Stomach smooth muscle (tissue), 2 donors: ENCODE results near the gene HP.

Experiments used
- H3K27ac ChIP-seq: one replicate; pipeline ENCODE4 v1.7.0; 2013; ENCODE audit warnings: mild to moderate bottlenecking, low read length, inconsistent platforms
- H3K27me3 ChIP-seq, 2 donors: one replicate each; pipeline ENCODE4 v1.7.0; 2013; ENCODE audit warnings: low read length in 2 of 2; ENCODE audit not compliant: insufficient read depth in 2 of 2, control insufficient read depth in 1 of 2
- H3K36me3 ChIP-seq, 2 donors: one replicate each; pipeline ENCODE4 v1.7.0; 2013; ENCODE audit warnings: low read length in 2 of 2; ENCODE audit not compliant: control insufficient read depth in 2 of 2, insufficient read depth in 2 of 2
- H3K4me1 ChIP-seq: one replicate; pipeline ENCODE4 v1.7.0; 2013; ENCODE audit warnings: low read length; ENCODE audit not compliant: control insufficient read depth, insufficient read depth
- H3K4me3 ChIP-seq, 2 donors: one replicate each; pipeline ENCODE4 v1.7.0; 2013; ENCODE audit warnings: low read length in 2 of 2
- H3K9ac ChIP-seq, 2 donors: one replicate each; pipeline ENCODE4 v1.7.0; 2013; ENCODE audit warnings: low read length in 2 of 2, mild to moderate bottlenecking in 1 of 2
- H3K9me3 ChIP-seq, 2 donors: one replicate each; pipeline ENCODE4 v1.7.0; 2013; ENCODE audit warnings: low read length in 2 of 2; ENCODE audit not compliant: control insufficient read depth in 2 of 2
- donor health status: healthy.
- donor health status: Pancreatic carcinoma.

Gene HP

DNA sequence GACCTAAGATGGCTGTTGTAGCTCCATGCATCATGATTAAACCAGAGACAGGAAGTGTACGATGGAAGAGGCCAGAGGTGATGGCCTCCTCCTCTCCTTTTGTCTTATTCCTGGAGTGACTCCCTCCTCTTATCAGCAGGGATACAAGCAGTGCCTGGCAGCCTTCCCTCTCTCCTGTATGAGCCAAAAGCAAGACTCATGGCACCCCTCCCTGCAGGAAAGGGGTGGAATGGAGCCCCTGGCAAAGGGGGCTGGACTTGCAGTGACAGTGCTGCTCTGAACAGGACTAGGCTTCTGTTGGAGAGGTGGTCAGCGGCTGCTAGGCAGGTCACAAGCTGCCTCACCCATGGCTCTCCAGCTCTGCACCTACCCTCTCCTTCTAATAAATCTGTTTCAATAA, 30.7 kb downstream of the HP start:
- H3K27ac ChIP-seq = no peak overlapping the region
- no peak overlapping the region for H3K4me3 ChIP-seq
- H3K4me1 ChIP-seq = no peaks in the 10 kb centered on the region
- peaks cover 0 to 4% of the 10 kb centered on the region in 2 donors for H3K9me3 ChIP-seq
- no peak overlapping the region for H3K9ac ChIP-seq
- H3K36me3 ChIP-seq = peaks cover 21 to 28% of the 10 kb centered on the region in 2 donors
- no peaks in the 10 kb centered on the region for H3K27me3 ChIP-seq

DNA sequence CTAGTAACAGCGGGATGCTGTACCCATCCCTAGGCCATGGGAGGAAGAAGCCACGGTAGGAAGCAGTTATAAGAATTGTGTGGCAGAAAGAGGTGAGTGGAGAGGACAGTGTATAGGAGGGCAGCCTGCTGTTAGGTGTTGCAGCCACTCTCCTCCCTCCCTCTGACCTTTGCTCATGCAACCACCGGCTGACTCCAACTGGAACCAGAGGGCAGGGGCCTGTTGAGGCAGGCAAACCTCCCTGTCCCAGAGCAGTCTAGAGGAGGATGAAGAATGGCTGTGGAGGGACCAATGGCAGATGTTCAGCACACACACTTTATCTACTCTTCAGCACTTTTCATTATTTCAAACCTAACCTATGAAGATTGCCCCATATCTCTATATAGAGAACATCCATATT, 36.9 kb downstream of the HP start:
- Histone ChIP-seq H3K27ac (no peak overlapping the region), H3K9me3 (no peaks in the 10 kb centered on the region), H3K4me3 (no peak overlapping the region), H3K4me1 (peaks cover 13% of the 10 kb centered on the region), H3K27me3 (no peaks in the 10 kb centered on the region), H3K9ac (no peak overlapping the region), H3K36me3 (peaks cover 24 to 25% of the 10 kb centered on the region in 2 donors)

DNA sequence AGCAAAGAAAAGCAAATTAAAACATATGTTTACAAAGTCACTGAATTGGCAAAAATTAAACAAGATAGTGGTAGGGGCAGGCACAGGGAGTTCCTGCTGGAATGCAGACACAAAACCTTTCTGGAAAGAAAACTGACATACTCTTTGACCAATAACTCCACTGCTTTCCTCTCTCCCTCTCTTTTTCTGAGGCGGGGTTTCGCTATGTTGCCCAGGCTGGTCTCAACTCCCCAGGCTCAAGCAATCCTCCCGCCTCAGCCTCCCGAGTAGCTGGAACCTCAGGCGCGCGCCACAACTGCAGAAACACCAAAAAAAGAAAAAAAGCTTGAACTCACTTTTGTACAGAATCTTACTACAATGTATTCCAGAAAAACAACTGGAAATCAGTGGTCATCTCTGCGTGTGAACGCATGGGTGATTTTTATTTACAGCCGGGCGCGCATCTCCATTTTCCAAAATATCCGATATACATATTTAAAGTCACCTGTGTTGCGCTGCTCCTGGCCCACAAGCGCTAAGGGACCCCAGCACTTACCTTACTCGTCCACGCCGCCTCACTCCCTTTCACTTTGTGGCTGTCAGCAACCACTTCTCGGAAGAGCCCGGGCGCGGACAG, 38.6 kb downstream of the HP start:
- peak overlapping the region; percentile 88 to 92 for H3K9ac ChIP-seq
- H3K27me3 ChIP-seq = no peaks in the 10 kb centered on the region
- H3K4me1 ChIP-seq = peaks cover 13% of the 10 kb centered on the region
- peak overlapping the region; percentile 92 for H3K27ac ChIP-seq
- no peaks in the 10 kb centered on the region for H3K9me3 ChIP-seq
- H3K4me3 ChIP-seq = peak overlapping the region; percentile 91 to 99
- H3K36me3 ChIP-seq = peaks cover 33 to 34% of the 10 kb centered on the region in 2 donors

DNA sequence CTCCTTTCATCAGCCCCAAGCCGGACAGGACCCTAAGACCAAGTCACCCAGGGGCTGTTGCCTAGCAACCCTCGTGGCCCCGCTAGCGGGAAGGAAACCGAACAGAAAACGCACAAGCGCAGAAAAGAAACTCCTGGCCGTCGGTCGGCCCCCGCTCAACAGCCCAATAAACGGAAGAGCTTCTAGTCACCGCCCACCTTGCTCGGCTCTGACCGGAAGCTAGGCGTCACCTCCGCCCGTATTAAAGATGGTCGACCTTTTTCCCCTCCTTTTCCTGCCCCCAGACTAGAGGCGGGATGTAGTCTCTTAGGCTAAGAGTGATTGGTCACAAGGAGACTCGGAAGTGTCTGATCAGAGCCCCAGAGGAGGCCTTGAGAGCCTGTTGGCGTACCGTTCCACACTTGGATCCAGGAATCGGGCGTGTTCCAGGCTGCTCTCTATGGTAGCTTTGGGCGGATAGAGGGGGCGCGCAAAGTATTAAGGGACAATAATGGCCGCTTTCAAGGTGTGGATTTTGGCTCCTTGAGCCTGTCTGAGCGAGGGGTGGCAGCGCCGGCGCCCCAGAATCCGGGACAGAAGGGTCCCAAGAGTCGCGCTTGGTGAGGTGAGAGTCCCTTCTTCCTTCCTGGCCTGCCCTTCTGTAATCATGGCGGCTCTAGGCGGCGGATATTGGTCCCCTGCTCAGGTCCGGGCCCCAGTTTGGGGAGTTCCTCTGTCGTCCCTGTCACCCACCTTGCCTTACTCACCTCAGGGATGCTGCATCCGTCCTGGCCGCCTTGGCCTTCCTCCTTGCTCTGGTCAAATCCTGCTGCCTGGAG, 39.4 kb downstream of the HP start, which contains the start of the genes DHX38 and TXNL4B:
DHX38 (plus strand) TSS at position 400 of the 818 bp plus-strand sequence. CDS start 2,311 bp downstream, outside the sequence.
TXNL4B (minus strand) TSS at position 173 of the 818 bp plus-strand sequence. CDS start 2,871 bp downstream, outside the sequence.
- peaks cover 36 to 38% of the 10 kb centered on the region in 2 donors for H3K36me3 ChIP-seq
- H3K4me1 ChIP-seq = peaks cover 13% of the 10 kb centered on the region
- no peaks in the 10 kb centered on the region for H3K27me3 ChIP-seq
- peak within 1 kb of the TSS; percentile 91 to 99 for H3K4me3 ChIP-seq
- H3K27ac ChIP-seq = peak within 1 kb of the TSS; percentile 92
- no peaks in the 10 kb centered on the region for H3K9me3 ChIP-seq
- peak within 1 kb of the TSS; percentile 88 to 99 for H3K9ac ChIP-seq

DNA sequence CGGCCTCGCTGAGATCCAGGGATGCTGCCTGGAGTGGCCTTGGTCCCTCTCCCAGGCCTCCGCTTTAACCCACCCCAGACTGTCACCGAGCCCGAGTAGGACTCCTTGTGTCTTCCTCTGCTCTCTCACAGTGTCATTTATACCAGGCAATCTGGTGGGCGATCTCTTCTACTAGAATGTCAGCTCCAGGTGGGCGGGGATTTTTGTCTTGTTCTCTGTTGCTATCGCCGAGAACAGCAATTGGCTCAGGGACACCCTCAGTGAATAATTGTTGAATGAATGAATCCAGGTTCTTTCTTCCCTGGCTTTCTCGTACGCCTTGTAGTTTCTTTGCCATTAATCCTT, 39.9 kb downstream of the HP start:
- Histone ChIP-seq H3K9ac (peak overlapping the region; percentile 88 to 99), H3K4me1 (peaks cover 13% of the 10 kb centered on the region), H3K36me3 (peaks cover 37 to 38% of the 10 kb centered on the region in 2 donors), H3K27ac (peak overlapping the region; percentile 92), H3K9me3 (no peaks in the 10 kb centered on the region), H3K4me3 (peak overlapping the region; percentile 74 to 99), H3K27me3 (no peaks in the 10 kb centered on the region)

DNA sequence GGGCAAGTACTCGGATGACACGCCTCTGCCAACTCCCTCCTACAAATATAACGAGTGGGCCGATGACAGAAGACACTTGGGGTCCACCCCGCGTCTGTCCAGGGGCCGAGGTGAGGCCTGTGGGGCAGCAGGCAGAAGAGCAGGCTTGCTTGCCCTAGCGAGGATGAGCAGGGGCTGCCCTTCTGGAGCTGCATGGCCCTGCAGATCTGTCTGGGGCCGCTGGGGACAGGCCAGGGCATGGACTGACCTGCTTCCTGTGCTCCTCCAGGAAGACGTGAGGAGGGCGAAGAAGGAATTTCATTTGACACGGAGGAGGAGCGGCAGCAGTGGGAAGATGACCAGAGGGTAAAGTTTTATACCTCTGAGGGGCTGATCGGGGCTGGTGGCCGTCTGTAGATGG, 44.6 kb downstream of the HP start:
- Histone ChIP-seq H3K27ac (no peak overlapping the region), H3K27me3 (no peaks in the 10 kb centered on the region), H3K9me3 (no peaks in the 10 kb centered on the region), H3K9ac (no peak overlapping the region), H3K4me1 (peaks cover 13% of the 10 kb centered on the region), H3K4me3 (no peak overlapping the region), H3K36me3 (peaks cover 73 to 77% of the 10 kb centered on the region in 2 donors)

DNA sequence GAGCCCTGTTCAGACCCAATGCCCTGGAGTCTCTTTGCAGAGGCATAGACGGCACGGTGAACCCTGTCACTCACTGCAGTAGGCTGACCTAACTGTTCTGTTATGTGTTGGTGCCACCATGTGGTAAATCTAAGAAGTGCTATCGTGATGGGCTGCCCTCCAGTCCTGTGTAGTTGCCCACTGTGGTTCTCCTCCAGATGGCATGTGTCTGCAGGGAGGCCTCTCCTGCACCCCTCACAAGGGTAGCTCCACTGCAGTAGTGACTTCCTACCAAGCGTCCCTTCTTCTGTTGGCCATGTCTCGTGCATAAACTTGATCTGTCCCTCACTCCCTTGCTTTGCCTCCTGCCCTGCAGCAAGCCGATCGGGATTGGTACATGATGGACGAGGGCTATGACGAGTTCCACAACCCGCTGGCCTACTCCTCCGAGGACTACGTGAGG, 45.1 kb downstream of the HP start:
- Histone ChIP-seq H3K27me3 (no peaks in the 10 kb centered on the region), H3K9ac (no peak overlapping the region), H3K4me1 (peaks cover 9% of the 10 kb centered on the region), H3K9me3 (no peaks in the 10 kb centered on the region), H3K4me3 (no peak overlapping the region), H3K36me3 (peaks cover 78 to 82% of the 10 kb centered on the region in 2 donors), H3K27ac (no peak overlapping the region)

DNA sequence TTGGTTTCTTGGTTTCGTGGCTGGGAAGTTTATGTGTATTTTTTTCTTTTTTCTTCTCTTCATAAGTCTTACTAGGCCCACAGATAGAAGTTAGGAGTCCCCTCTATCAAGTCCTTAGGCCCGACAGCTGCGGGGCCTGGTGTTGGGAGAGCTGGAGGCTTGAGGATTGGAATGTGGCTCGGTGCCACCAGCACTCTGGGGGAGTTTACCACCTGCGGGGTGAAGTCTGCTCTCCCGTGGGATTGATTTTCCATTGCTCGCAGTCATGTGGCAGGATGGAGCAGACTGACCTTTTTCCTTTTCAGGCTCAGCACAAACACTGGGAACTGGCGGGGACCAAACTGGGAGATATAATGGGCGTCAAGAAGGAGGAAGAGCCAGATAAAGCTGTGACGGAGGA, 46.9 kb downstream of the HP start:
- no peak overlapping the region for H3K27ac ChIP-seq
- H3K36me3 ChIP-seq = peaks cover 93 to 97% of the 10 kb centered on the region in 2 donors

DNA sequence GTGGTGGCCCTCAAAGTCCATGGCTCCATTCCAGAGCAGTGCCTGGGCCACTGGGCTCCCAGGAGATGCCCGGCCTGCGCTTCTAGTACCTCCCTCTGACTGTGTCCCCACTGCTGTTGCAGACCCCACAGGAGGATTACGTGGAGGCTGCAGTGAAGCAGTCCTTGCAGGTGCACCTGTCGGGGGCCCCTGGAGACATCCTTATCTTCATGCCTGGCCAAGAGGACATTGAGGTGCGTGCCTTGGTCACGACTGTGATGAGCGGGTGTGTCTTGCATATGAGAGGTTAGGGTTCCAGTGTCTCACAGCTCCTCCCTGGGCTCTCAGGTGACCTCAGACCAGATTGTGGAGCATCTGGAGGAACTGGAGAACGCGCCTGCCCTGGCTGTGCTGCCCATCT, 50.6 kb downstream of the HP start:
- H3K27ac ChIP-seq = no peak overlapping the region
- no peaks in the 10 kb centered on the region for H3K9me3 ChIP-seq
- peaks cover 3% of the 10 kb centered on the region for H3K4me1 ChIP-seq
- no peak overlapping the region for H3K4me3 ChIP-seq
- peaks cover 95 to 96% of the 10 kb centered on the region in 2 donors for H3K36me3 ChIP-seq
- no peaks in the 10 kb centered on the region for H3K27me3 ChIP-seq
- H3K9ac ChIP-seq = no peak overlapping the region

More for the DNA sequence above, 46.9 kb downstream of the HP start:
- no peak overlapping the region for H3K4me3 ChIP-seq
- H3K4me1 ChIP-seq = peaks cover 3% of the 10 kb centered on the region
- no peaks in the 10 kb centered on the region for H3K9me3 ChIP-seq
- no peaks in the 10 kb centered on the region for H3K27me3 ChIP-seq
- H3K9ac ChIP-seq = no peak overlapping the region

DNA sequence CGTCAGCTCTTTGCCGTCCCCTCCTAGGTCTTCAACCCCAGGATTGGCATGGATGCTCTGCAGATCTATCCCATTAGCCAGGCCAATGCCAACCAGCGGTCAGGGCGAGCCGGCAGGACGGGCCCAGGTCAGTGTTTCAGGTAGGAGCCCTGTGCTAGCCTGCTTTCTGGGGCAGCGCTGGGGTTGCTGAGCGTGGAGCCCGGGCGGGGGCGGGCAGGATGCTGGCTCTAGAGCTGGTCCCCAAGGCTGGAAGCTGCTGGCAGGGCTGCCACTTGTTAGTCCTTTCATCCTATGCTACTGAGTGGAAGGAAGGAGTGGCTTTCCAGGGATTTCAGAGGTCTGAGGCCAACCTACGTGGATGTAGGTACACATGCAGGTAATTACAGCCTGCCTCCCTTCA, 51.7 kb downstream of the HP start:
- Histone ChIP-seq H3K36me3 (peaks cover 95 to 96% of the 10 kb centered on the region in 2 donors), H3K27me3 (no peaks in the 10 kb centered on the region), H3K27ac (no peak overlapping the region), H3K4me3 (no peak overlapping the region), H3K4me1 (no peaks in the 10 kb centered on the region), H3K9ac (no peak overlapping the region), H3K9me3 (no peaks in the 10 kb centered on the region)
